ENCODE measurements around the gene SCAPER. TPM values are rescaled to one million over a fixed set of nuclear protein-coding genes. Genes with fewer than 3 reads are reported as not detected.
A peak's percentile ranks its signal among the peaks of the same experiment; 100 is the strongest.

SCAPER gene
- total and polyA plus RNA-seq, 10 donors: 3.9 to 53.3 (median 34.0) TPM

GRCh38 chr15:76935620-76936019, 30.5 kb upstream of the SCAPER start:
- intact Hi-C loops (cut with DNase I; ENCODE audit: low total_unique reads): no loop called here
- Histone ChIP-seq H3K27me3 (replicated peaks in 1 of 7) (no peaks in the 10 kb centered on the region), H3K9me3 (no peaks in the 10 kb centered on the region), H3K27ac (peak overlapping the region in 2 of 8 donors; percentile 5 to 37), H3K4me1 (peaks cover 3 to 58% (median 36%) of the 10 kb centered on the region in 6 donors), H3K4me3 (no peak overlapping the region), H3K36me3 (peaks cover 0 to 57% (median 16%) of the 10 kb centered on the region in 6 donors)
- WGBS, 5 donors: 68 to 84% (median 74%) methylated on average over 2 of the region's 2 CpGs
- TF ChIP-seq POLR2A (IDR thresholded peaks at IDR 0.05) (no peak), POLR2AphosphoS5 (IDR thresholded peaks at IDR 0.05) (peak in 1 of 3 donors; percentile 22)
- TF ChIP-seq, protein P1, sequence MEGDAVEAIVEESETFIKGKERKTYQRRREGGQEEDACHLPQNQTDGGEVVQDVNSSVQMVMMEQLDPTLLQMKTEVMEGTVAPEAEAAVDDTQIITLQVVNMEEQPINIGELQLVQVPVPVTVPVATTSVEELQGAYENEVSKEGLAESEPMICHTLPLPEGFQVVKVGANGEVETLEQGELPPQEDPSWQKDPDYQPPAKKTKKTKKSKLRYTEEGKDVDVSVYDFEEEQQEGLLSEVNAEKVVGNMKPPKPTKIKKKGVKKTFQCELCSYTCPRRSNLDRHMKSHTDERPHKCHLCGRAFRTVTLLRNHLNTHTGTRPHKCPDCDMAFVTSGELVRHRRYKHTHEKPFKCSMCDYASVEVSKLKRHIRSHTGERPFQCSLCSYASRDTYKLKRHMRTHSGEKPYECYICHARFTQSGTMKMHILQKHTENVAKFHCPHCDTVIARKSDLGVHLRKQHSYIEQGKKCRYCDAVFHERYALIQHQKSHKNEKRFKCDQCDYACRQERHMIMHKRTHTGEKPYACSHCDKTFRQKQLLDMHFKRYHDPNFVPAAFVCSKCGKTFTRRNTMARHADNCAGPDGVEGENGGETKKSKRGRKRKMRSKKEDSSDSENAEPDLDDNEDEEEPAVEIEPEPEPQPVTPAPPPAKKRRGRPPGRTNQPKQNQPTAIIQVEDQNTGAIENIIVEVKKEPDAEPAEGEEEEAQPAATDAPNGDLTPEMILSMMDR (IDR thresholded peaks at IDR 0.05 in 8 of 11, conservative IDR thresholded peaks at IDR 0.05 in 3 of 11): no peak
- no peak for DNase-seq

- intact Hi-C loops (cut with DNase I; ENCODE audit: low total_unique reads): no loop called here
Observed at GRCh38 chr15:76932135-76932966, 27.2 kb upstream of the SCAPER start.

DNA sequence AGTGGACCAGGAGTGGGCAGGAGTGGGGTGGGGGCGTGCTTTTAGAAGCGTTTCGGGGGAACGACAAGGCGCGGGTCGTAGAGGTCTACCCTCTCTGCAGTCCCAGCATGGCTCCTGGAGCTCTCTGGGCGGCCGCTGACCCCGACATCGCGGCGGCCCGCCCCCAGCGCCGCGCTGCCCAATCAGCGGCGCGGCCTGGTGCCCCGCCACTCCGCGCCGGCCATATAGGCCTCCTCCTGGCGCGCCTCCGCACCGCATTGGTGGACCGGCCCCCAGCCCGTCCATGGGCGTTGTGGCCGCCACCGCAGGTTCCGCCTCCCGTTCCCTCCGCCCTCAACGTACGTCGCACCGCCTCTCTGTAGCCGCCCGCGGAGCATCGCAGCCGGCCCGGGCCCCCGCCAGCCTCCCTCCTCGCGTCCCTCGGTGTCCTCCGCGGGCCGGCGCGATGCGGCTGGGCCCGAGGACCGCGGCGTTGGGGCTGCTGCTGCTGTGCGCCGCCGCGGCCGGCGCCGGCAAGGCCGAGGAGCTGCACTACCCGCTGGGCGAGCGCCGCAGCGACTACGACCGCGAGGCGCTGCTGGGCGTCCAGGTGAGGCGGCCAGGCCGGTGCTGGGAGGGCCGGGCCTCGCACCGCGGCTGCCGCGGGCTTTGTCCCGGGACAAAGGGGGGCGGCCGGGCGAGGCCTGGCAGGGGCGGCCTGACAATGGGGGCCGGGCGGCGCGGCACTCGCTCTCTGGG, 26.4 kb upstream of the SCAPER start, which contains the start of gene RCN2:
Gene RCN2, plus strand, starts transcription at position 353 of the 738 bp plus-strand sequence. Its CDS starts 93 bp downstream, at position 446.
- TF ChIP-seq POLR2AphosphoS5 (IDR thresholded peaks at IDR 0.05) (peak; percentile 94), POLR2A (IDR thresholded peaks at IDR 0.05) (peak in 2 of 3 donors; percentile 62 to 87)
- TF ChIP-seq, protein P1 (IDR thresholded peaks at IDR 0.05 in 8 of 11, conservative IDR thresholded peaks at IDR 0.05 in 3 of 11): peak in 4 of 11 experiments; percentile 28 to 60 (median 50)
- no peaks in the 10 kb centered on the region for H3K9me3 ChIP-seq
- peak within 1 kb of the TSS; percentile 66 to 93 (median 87) for H3K27ac ChIP-seq
- peaks cover 3 to 56% (median 37%) of the 10 kb centered on the region in 6 donors for H3K4me1 ChIP-seq
- H3K27me3 ChIP-seq (replicated peaks in 1 of 7): no peaks in the 10 kb centered on the region
- WGBS, 5 donors: 0 to 1% (median 1%) methylated on average over 29 to 96 of the region's 96 CpGs
- peak; percentile 100 for DNase-seq
- peak within 1 kb of the TSS; percentile 53 to 88 (median 71) for H3K4me3 ChIP-seq
- H3K36me3 ChIP-seq: peaks cover 0 to 31% (median 11%) of the 10 kb centered on the region in 6 donors
- intact Hi-C loops (cut with DNase I; ENCODE audit: low total_unique reads): no loop called here

More at GRCh38 chr15:76932135-76932966, 27.2 kb upstream of the SCAPER start:
- Histone ChIP-seq H3K9me3 (no peaks in the 10 kb centered on the region), H3K4me1 (peaks cover 3 to 60% (median 38%) of the 10 kb centered on the region in 6 donors), H3K4me3 (peak overlapping the region; percentile 53 to 88 (median 71)), H3K27me3 (replicated peaks in 1 of 7) (no peaks in the 10 kb centered on the region), H3K27ac (peak overlapping the region; percentile 66 to 93 (median 87)), H3K36me3 (peaks cover 0 to 39% (median 11%) of the 10 kb centered on the region in 6 donors)
- no peak for DNase-seq
- TF ChIP-seq POLR2A (IDR thresholded peaks at IDR 0.05) (no peak), POLR2AphosphoS5 (IDR thresholded peaks at IDR 0.05) (no peak)
- TF ChIP-seq, protein P1 (IDR thresholded peaks at IDR 0.05 in 8 of 11, conservative IDR thresholded peaks at IDR 0.05 in 3 of 11): no peak
- WGBS, 5 donors: 22 to 31% (median 24%) methylated on average over 11 to 14 of the region's 14 CpGs
